Right cardiac atrium (tissue), 5 donors: ENCODE results near the gene PLOD3. TPM values are rescaled to one million over a fixed set of nuclear protein-coding genes. Genes with fewer than 3 reads are reported as not detected.

ENCODE experiments used
- ATAC-seq, 2 donors: fragments of 200-7000 bp; cut with Tn5 transposase; one replicate each; pipeline versions ENCODE4 v1.8.0 to v1.9.1; 2020; ENCODE audit warnings: moderate library complexity in 2 of 2, mild to moderate bottlenecking in 1 of 2
- DNase-seq, 3 donors: peaks; one replicate each; pipeline ENCODE4 v3.0.0-alpha.2; 2020
- H3K27ac ChIP-seq: one replicate; pipeline ENCODE4 v1.5.1; 2013; ENCODE audit warnings: mild to moderate bottlenecking, low read length, control low read depth, moderate library complexity
- H3K27me3 ChIP-seq: one replicate; pipeline ENCODE4 v1.6.1; 2013; ENCODE audit not compliant: control insufficient read depth, insufficient read depth
- H3K4me1 ChIP-seq: one replicate; pipeline ENCODE4 v1.6.1; 2013; ENCODE audit warnings: low read length; ENCODE audit not compliant: control insufficient read depth, insufficient read depth
- H3K4me3 ChIP-seq: one replicate; pipeline ENCODE4 v1.5.1; 2013; ENCODE audit warnings: low read length, control low read depth
- H3K9me3 ChIP-seq: one replicate; pipeline ENCODE4 v1.6.1; 2013; ENCODE audit warnings: low read length; ENCODE audit not compliant: control insufficient read depth
- WGBS: extraction: QIAGEN DNeasy Blood & Tissue Kit; methylation state at CpG from one replicate; pipeline ENCODE4 v1.1.7; 2013; 5-methylcytosine and 5-hydroxymethylcytosine counted together
- intact Hi-C, 4 donors: fragments of 100-400 bp; cut with DNase I; formaldehyde crosslinking; loops; one replicate each; pipeline versions ENCODE4 v1.11.0 to v1.14.0; 2022 to 2023
- polyA plus RNA-seq: library from polyadenylated mRNA; stranded (reverse); fragments of 200-250 nt; gene quantifications from one replicate; pipeline ENCODE4 v1.2.3, GENCODE V29; 2013
- total RNA-seq, 4 donors: library from RNA; stranded (reverse); fragmentation: NEBNext Ultra II Directional; extraction: Animal tissue kit (Norgen Biotek cat#: 25700); gene quantifications; one replicate each; pipeline ENCODE4 v1.2.1, GENCODE V29; 2021
- donor health status: healthy with polysubstance abuse.
- donor health status: DM: no; HTN: yes; CAD: no.
- donor health status: DM: no; HTN: no; CAD: no.
- donor health status: DM: no; HTN: yes; CAD: no; lungs with severe emphysema.
- donor health status: DM: yes; HTN: yes; CAD: no.

Gene PLOD3
- total and polyA plus RNA-seq, 5 donors: 31.2 to 52.8 (median 41.7) TPM

GRCh38 chr7:101238226-101239182, 21.1 kb upstream of the PLOD3 start:
- intact Hi-C loops: no loop called here
- 48% methylated on average over 28 of the region's 28 CpGs for WGBS
- Histone ChIP-seq H3K9me3 (no peaks in the 10 kb centered on the region), H3K27me3 (no peaks in the 10 kb centered on the region), H3K4me3 (no peak overlapping the region), H3K27ac (peak overlapping the region; percentile 78), H3K4me1 (peaks cover 9% of the 10 kb centered on the region)
- ATAC-seq (peak; percentile 1 to 17), DNase-seq (peak in 1 of 3 donors; percentile 41)

GRCh38 chr7:101237206-101238067, 20.1 kb upstream of the PLOD3 start, which contains the start of gene CLDN15:
Gene CLDN15 (minus strand): TSS chr7:101237802. CDS start chr7:101237581, 221 bp downstream.
- ATAC-seq (peak; percentile 73 to 82), DNase-seq (peak; percentile 94)
- intact Hi-C loops: no loop called here
- Histone ChIP-seq H3K27ac (peak within 1 kb of the TSS; percentile 78), H3K27me3 (no peaks in the 10 kb centered on the region), H3K4me3 (no peak within 1 kb of the TSS), H3K4me1 (peaks cover 9% of the 10 kb centered on the region), H3K9me3 (no peaks in the 10 kb centered on the region)
- 36% methylated on average over 31 of the region's 31 CpGs for WGBS

GRCh38 chr7:101236292-101236835, 19.0 kb upstream of the PLOD3 start:
- no peaks in the 10 kb centered on the region for H3K27me3 ChIP-seq

GRCh38 chr7:101235522-101235921, 18.1 kb upstream of the PLOD3 start:
- H3K27me3 ChIP-seq: no peaks in the 10 kb centered on the region
- H3K9me3 ChIP-seq: no peaks in the 10 kb centered on the region
- peaks cover 9% of the 10 kb centered on the region for H3K4me1 ChIP-seq
- DNase-seq (no peak), ATAC-seq (no peak)
- 79% methylated on average over 9 of the region's 9 CpGs for WGBS
- intact Hi-C loops: no loop called here
- H3K4me3 ChIP-seq: no peak overlapping the region
- H3K27ac ChIP-seq: no peak overlapping the region

More at GRCh38 chr7:101236292-101236835, 19.0 kb upstream of the PLOD3 start:
- H3K9me3 ChIP-seq: no peaks in the 10 kb centered on the region
- 90% methylated on average over 21 of the region's 21 CpGs for WGBS
- no peak for DNase-seq
- no peak overlapping the region for H3K27ac ChIP-seq
- H3K4me3 ChIP-seq: no peak overlapping the region
- intact Hi-C loops: no loop called here
- H3K4me1 ChIP-seq: peaks cover 9% of the 10 kb centered on the region
- ATAC-seq: no peak

- no peaks in the 10 kb centered on the region for H3K9me3 ChIP-seq
- H3K27me3 ChIP-seq: no peaks in the 10 kb centered on the region
- intact Hi-C loops: no loop called here
- H3K4me3 ChIP-seq: no peak overlapping the region
- WGBS: 74% methylated on average over 11 of the region's 11 CpGs
- peaks cover 9% of the 10 kb centered on the region for H3K4me1 ChIP-seq
- no peak overlapping the region for H3K27ac ChIP-seq
- ATAC-seq: no peak
- DNase-seq: no peak
Observed at GRCh38 chr7:101235050-101235449, 17.7 kb upstream of the PLOD3 start.

- Histone ChIP-seq H3K9me3 (no peaks in the 10 kb centered on the region), H3K27ac (no peak overlapping the region), H3K4me3 (no peak overlapping the region), H3K4me1 (peaks cover 9% of the 10 kb centered on the region), H3K27me3 (no peaks in the 10 kb centered on the region)
- ATAC-seq (no peak), DNase-seq (no peak)
- intact Hi-C loops: no loop called here
- 88% methylated on average over 5 of the region's 5 CpGs for WGBS
Observed at GRCh38 chr7:101234636-101235035, 17.3 kb upstream of the PLOD3 start.

GRCh38 chr7:101233907-101234547, 16.6 kb upstream of the PLOD3 start:
- intact Hi-C loops: no loop called here
- Histone ChIP-seq H3K4me3 (no peak overlapping the region), H3K27me3 (no peaks in the 10 kb centered on the region), H3K9me3 (no peaks in the 10 kb centered on the region), H3K27ac (no peak overlapping the region), H3K4me1 (peaks cover 9% of the 10 kb centered on the region)
- no peak for ATAC-seq
- 89% methylated on average over 21 of the region's 21 CpGs for WGBS
- DNase-seq: no peak

- intact Hi-C loops: no loop called here
- H3K4me3 ChIP-seq: peak overlapping the region; percentile 1
- peak; percentile 50 to 51 for ATAC-seq
Observed at GRCh38 chr7:101232141-101232850, 14.9 kb upstream of the PLOD3 start.

GRCh38 chr7:101231644-101232043, 14.3 kb upstream of the PLOD3 start:
- intact Hi-C loops: no loop called here
- Histone ChIP-seq H3K4me3 (no peak overlapping the region), H3K4me1 (no peaks in the 10 kb centered on the region), H3K27me3 (no peaks in the 10 kb centered on the region), H3K9me3 (no peaks in the 10 kb centered on the region), H3K27ac (no peak overlapping the region)
- no peak for ATAC-seq
- 50% methylated on average over 7 of the region's 7 CpGs for WGBS
- peak in 1 of 3 donors; percentile 17 for DNase-seq

More at GRCh38 chr7:101232141-101232850, 14.9 kb upstream of the PLOD3 start:
- peak in 1 of 3 donors; percentile 73 for DNase-seq
- Histone ChIP-seq H3K27ac (no peak overlapping the region), H3K27me3 (no peaks in the 10 kb centered on the region), H3K4me1 (no peaks in the 10 kb centered on the region), H3K9me3 (no peaks in the 10 kb centered on the region)
- WGBS: 16% methylated on average over 52 of the region's 52 CpGs

GRCh38 chr7:101226721-101227120, 9.3 kb upstream of the PLOD3 start:
- intact Hi-C loops: no loop called here
- Histone ChIP-seq H3K27ac (no peak overlapping the region), H3K4me3 (no peak overlapping the region), H3K27me3 (no peaks in the 10 kb centered on the region), H3K9me3 (no peaks in the 10 kb centered on the region), H3K4me1 (no peaks in the 10 kb centered on the region)
- DNase-seq (no peak), ATAC-seq (no peak)
- 89% methylated on average over 9 of the region's 9 CpGs for WGBS
